Mucosa of descending colon (tissue), 3 donors: Measurements from ENCODE around the gene NUDT21. TPM values are rescaled to one million over a fixed set of nuclear protein-coding genes. Genes with fewer than 3 reads are reported as not detected.
"Not testable (repeated sequence)": the region's sequence is repeated elsewhere in the genome, so short reads cannot be mapped to it uniquely, and the experiment has no call there.

ENCODE experiments used
- ATAC-seq: fragments of 200-7000 bp; cut with Tn5 transposase; one replicate; pipeline ENCODE4 v1.9.1; 2020; ENCODE audit warnings: mild to moderate bottlenecking, moderate library complexity
- DNase-seq, 3 donors: peaks; one replicate each; pipeline ENCODE4 v3.0.0-alpha.2; 2020
- H3K36me3 ChIP-seq: fragments of 200-600 bp; one replicate; pipeline ENCODE4 v1.8.0; 2021; ENCODE audit warnings: low read depth, mild to moderate bottlenecking
- H3K4me1 ChIP-seq: fragments of 200-600 bp; one replicate; pipeline ENCODE4 v1.8.0; 2021; ENCODE audit warnings: low read depth, mild to moderate bottlenecking
- H3K4me3 ChIP-seq: fragments of 200-600 bp; one replicate; pipeline ENCODE4 v1.8.0; 2021; ENCODE audit warnings: mild to moderate bottlenecking
- H3K9me3 ChIP-seq: fragments of 200-600 bp; one replicate; pipeline ENCODE4 v1.8.0; 2021; ENCODE audit warnings: mild to moderate bottlenecking
- CTCF ChIP-seq: fragments of 200-600 bp; IDR thresholded peaks from one replicate; pipeline ENCODE4 v1.8.0; 2022; ENCODE audit warnings: antibody characterized with exemption, mild to moderate bottlenecking
- intact Hi-C, 2 donors: fragments of 100-400 bp; cut with DNase I in 1 of 2; cut with micrococcal nuclease in 1 of 2; formaldehyde crosslinking; loops; one replicate each; pipeline versions ENCODE4 v1.11.0 to v1.11.1; 2022; cut with DNase I, micrococcal nuclease
- total RNA-seq, 3 donors: library from RNA; stranded (reverse); fragmentation: NEBNext Ultra II Directional in 2 of 3; extraction: Animal tissue kit (Norgen Biotek cat#: 25700) in 2 of 3; gene quantifications; one replicate each; pipeline versions ENCODE4 v1.2.1 to v1.2.4, GENCODE V29; 2021 to 2023
- donor health status: DM: no; HTN: no; CAD: no; lungs with moderate emphysema.
- donor health status: DM: no; HTN: no; CAD: no.
- donor health status: DM: no; HTN: yes; CAD: no.

Gene NUDT21
- total RNA-seq, 3 donors from 2014 or later: 64.4 to 94.2 (median 74.9) TPM

DNA sequence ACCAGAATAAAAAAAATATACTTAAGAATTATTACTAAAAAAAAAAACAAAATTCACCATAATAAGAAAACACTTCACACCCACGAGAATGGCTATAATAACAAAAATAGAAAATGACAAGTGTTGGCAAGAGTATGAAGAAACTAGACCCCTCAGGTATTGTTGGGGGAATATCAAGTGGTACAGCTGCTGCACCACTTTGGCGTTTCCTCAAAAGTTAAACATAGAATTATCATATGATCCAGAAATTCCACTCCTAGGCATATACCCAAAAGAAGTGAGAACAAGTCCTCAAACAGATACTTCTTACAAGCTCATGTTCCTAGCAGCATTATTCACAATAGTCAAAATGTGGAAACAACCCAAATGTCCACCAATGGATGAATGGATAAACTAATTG lies 52.1 kb downstream of the NUDT21 start:
- peaks cover 8% of the 10 kb centered on the region for H3K36me3 ChIP-seq
- no peak for TF ChIP-seq CTCF
- H3K4me3 ChIP-seq: no peak overlapping the region
- DNase-seq: no peak
- H3K9me3 ChIP-seq: no peaks in the 10 kb centered on the region
- intact Hi-C loops: no loop called here
- no peak for ATAC-seq
- H3K4me1 ChIP-seq: no peaks in the 10 kb centered on the region

GRCh38 chr16:56396724-56397123 lies 54.4 kb downstream of the NUDT21 start:
- ATAC-seq, H3K36me3 ChIP-seq: not testable (repeated sequence)

GRCh38 chr16:56389554-56389953 lies 61.6 kb downstream of the NUDT21 start:
- H3K9me3 ChIP-seq: no peaks in the 10 kb centered on the region
- no peak overlapping the region for H3K4me3 ChIP-seq
- no peaks in the 10 kb centered on the region for H3K4me1 ChIP-seq
- intact Hi-C loops: no loop called here
- TF ChIP-seq CTCF: no peak
- DNase-seq: no peak
- no peaks in the 10 kb centered on the region for H3K36me3 ChIP-seq
- ATAC-seq: no peak

More at GRCh38 chr16:56396724-56397123, 54.4 kb downstream of the NUDT21 start:
- DNase-seq, intact Hi-C loops, H3K9me3 ChIP-seq, H3K4me1 ChIP-seq, H3K4me3 ChIP-seq: not testable (repeated sequence)

- no peak for ATAC-seq
Measured at GRCh38 chr16:56388209-56388608, 62.9 kb downstream of the NUDT21 start.

GRCh38 chr16:56387396-56387795 lies 63.7 kb downstream of the NUDT21 start:
- no peak for ATAC-seq
- DNase-seq: no peak
- TF ChIP-seq CTCF: no peak
- Histone ChIP-seq H3K9me3 (no peaks in the 10 kb centered on the region), H3K4me1 (no peaks in the 10 kb centered on the region), H3K4me3 (no peak overlapping the region), H3K36me3 (no peaks in the 10 kb centered on the region)
- intact Hi-C loops: no loop called here

More at GRCh38 chr16:56388209-56388608, 62.9 kb downstream of the NUDT21 start:
- H3K4me1 ChIP-seq: no peaks in the 10 kb centered on the region
- H3K36me3 ChIP-seq: no peaks in the 10 kb centered on the region
- no peak for DNase-seq
- TF ChIP-seq CTCF: no peak
- intact Hi-C loops: no loop called here
- no peaks in the 10 kb centered on the region for H3K9me3 ChIP-seq
- no peak overlapping the region for H3K4me3 ChIP-seq

- H3K9me3 ChIP-seq: peaks cover 15% of the 10 kb centered on the region
- H3K36me3 ChIP-seq: no peaks in the 10 kb centered on the region
- TF ChIP-seq CTCF: no peak
- no peak overlapping the region for H3K4me3 ChIP-seq
- intact Hi-C loops: no loop called here
- no peak for ATAC-seq
- H3K4me1 ChIP-seq: no peaks in the 10 kb centered on the region
- no peak for DNase-seq
Measured at GRCh38 chr16:56384074-56384721, 66.9 kb downstream of the NUDT21 start.
